HEK293 (cell line): Measurements from ENCODE around the gene KIF3B.

Experiments
- ATF2 ChIP-seq: fragments of 450-650 bp; formaldehyde crosslinking; IDR thresholded peaks from 2 replicates; pipeline ENCODE4 v1.5.1; 2016; ENCODE audit warnings: missing biosample characterization, missing genetic modification characterization, low read depth
- CTCF ChIP-seq: fragments of 450-650 bp; formaldehyde crosslinking; IDR thresholded peaks from 2 replicates; pipeline ENCODE4 v1.5.1; 2016; ENCODE audit warnings: missing biosample characterization, missing genetic modification characterization
- YY1 ChIP-seq: fragments of 450-650 bp; formaldehyde crosslinking; IDR thresholded peaks from 2 replicates; pipeline ENCODE4 v1.5.1; 2018; ENCODE audit warnings: missing biosample characterization, missing genetic modification characterization
- ZFP41 ChIP-seq: fragments of 450-650 bp; formaldehyde crosslinking; IDR thresholded peaks from 2 replicates; pipeline ENCODE4 v1.5.1; 2016; ENCODE audit warnings: missing biosample characterization, missing genetic modification characterization, borderline replicate concordance
- ZNF274 ChIP-seq, 2 experiments: fragments of 200-500 bp in 1 of 2; fragments of 450-650 bp in 1 of 2; sonication (Bioruptor generic) in 1 of 2; formaldehyde crosslinking in 1 of 2; IDR thresholded peaks; 2 replicates each; pipeline versions ENCODE4 v1.5.1 to v1.6.1; 2014 to 2016; ENCODE audit warnings: borderline replicate concordance in 1 of 2, inconsistent platforms in 1 of 2, low read length in 1 of 2, missing biosample characterization in 1 of 2, missing genetic modification characterization in 1 of 2
- ZNF600 ChIP-seq: fragments of 450-650 bp; formaldehyde crosslinking; IDR thresholded peaks from 2 replicates; pipeline ENCODE4 v1.5.1; 2016; ENCODE audit warnings: missing biosample characterization, missing genetic modification characterization
- ZNF626 ChIP-seq: fragments of 450-650 bp; sonication (Bioruptor Pico); formaldehyde crosslinking; IDR thresholded peaks from 2 replicates; pipeline ENCODE4 v1.5.1; 2018; ENCODE audit warnings: missing biosample characterization, missing genetic modification characterization, inconsistent platforms
- ZNF660 ChIP-seq: fragments of 450-650 bp; IDR thresholded peaks from 2 replicates; pipeline ENCODE4 v1.5.1; 2018; ENCODE audit warnings: missing biosample characterization, mild to moderate bottlenecking, missing genetic modification characterization
- ZNF768 ChIP-seq: fragments of 450-650 bp; formaldehyde crosslinking; IDR thresholded peaks from 2 replicates; pipeline ENCODE4 v1.5.1; 2018; ENCODE audit warnings: missing biosample characterization, mild to moderate bottlenecking, missing genetic modification characterization

- no peak for TF ChIP-seq ZNF626 (tag by site-specific recombination)
- TF ChIP-seq ZNF768 (tag by site-specific recombination): no peak
- no peak for TF ChIP-seq ZNF274 (IDR thresholded peaks at IDR 0.05; ENCODE audit: low read length)
- no peak for TF ChIP-seq ZNF274 (tag by site-specific recombination; IDR thresholded peaks at IDR 0.05; ENCODE audit: borderline replicate concordance)
- TF ChIP-seq CTCF (tag by site-specific recombination): no peak
- no peak for TF ChIP-seq YY1 (tag by site-specific recombination)
- no peak for TF ChIP-seq ZNF600
- TF ChIP-seq ZNF660 (tag by site-specific recombination): no peak
- no peak for TF ChIP-seq ZFP41 (tag by site-specific recombination)
- no peak for TF ChIP-seq ATF2 (tag by site-specific recombination)
Observed at GRCh38 chr20:32315399-32315798, 37.9 kb downstream of the KIF3B start.
